Activated B cell treated with CpG ODN at 0.5 μM for 24 hours (primary cell): ENCODE results near the gene EEF1G. TPM values are rescaled to one million over a fixed set of nuclear protein-coding genes. Genes with fewer than 3 reads are reported as not detected.

Experiments used
- ATAC-seq: fragments of 200-7000 bp; cut with Tn5 transposase; one replicate; pipeline ENCODE4 v1.10.0; 2021; ENCODE audit warnings: low read depth, mild to moderate bottlenecking, moderate library complexity
- CTCF ChIA-PET: fragments of 350-600 bp; sonication (Branson Sonifier 250); formaldehyde crosslinking; loops from one replicate; lab custom pipeline; 2021; ENCODE audit warnings: antibody characterized with exemption; lab: Charles Lee
- POLR2A ChIA-PET: fragments of 350-600 bp; sonication (Branson Sonifier 250); formaldehyde crosslinking; loops from one replicate; lab custom pipeline; 2021; ENCODE audit warnings: antibody characterized with exemption; lab: Charles Lee
- DNase-seq: peaks from one replicate; pipeline ENCODE4 v3.0.0; 2022
- H3K27ac Mint-ChIP-seq: one replicate; pipeline ENCODE4 v1.8.0; 2020; ENCODE audit warnings: mixed read lengths
- H3K27me3 Mint-ChIP-seq: one replicate; pipeline ENCODE4 v1.8.0; 2021; ENCODE audit warnings: mixed read lengths
- H3K36me3 Mint-ChIP-seq: one replicate; pipeline ENCODE4 v1.8.0; 2021; ENCODE audit warnings: low read depth, mixed read lengths
- H3K4me1 Mint-ChIP-seq: one replicate; pipeline ENCODE4 v1.8.0; 2021; ENCODE audit warnings: mixed read lengths
- H3K4me3 Mint-ChIP-seq: one replicate; pipeline ENCODE4 v1.8.0; 2020; ENCODE audit warnings: mild to moderate bottlenecking, mixed read lengths
- H3K9me3 Mint-ChIP-seq: one replicate; pipeline ENCODE4 v1.8.0; 2020; ENCODE audit warnings: mixed read lengths
- intact Hi-C: fragments of 100-400 bp; cut with micrococcal nuclease; formaldehyde crosslinking; loops from one replicate; pipeline ENCODE4 v1.15.1; 2024
- total RNA-seq: library from RNA; stranded (reverse); gene quantifications from 2 replicates; pipeline ENCODE4 v1.2.3, GENCODE V29; 2022
- TF ChIP-seq, protein P1 (sequence below): fragments of 200-600 bp; IDR thresholded peaks from one replicate; pipeline ENCODE4 v1.8.0; 2022; ENCODE audit warnings: antibody characterized with exemption, mild to moderate bottlenecking

The EEF1G gene
- total RNA-seq, 1 donor from 2014 or later: 2,373 TPM

DNA sequence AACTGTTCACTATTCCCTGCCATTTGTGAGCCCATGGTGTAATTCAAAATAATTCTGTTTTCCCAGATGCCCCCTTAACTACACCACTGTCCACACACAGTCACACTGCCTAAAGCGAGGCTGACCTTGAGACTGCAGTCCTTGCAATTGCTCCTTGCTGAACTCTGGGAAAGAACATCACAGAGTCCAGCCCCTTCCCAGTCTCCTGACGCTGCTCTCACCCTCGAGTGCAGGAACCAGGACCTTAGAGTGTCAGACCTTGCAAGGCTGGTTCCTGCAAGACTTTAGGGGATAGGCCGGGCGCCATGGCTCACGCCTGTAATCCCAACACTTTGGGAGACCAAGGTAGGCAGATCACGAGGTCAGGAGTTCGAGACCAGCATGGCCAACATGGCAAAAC, 60.7 kb downstream of the EEF1G start:
- Mint-ChIP-seq H3K4me1 (peaks cover 21% of the 10 kb centered on the region), H3K27me3 (no peaks in the 10 kb centered on the region), H3K9me3 (no peaks in the 10 kb centered on the region), H3K4me3 (no peak overlapping the region), H3K27ac (no peak overlapping the region), H3K36me3 (peaks cover 40% of the 10 kb centered on the region)
- DNase-seq: no peak
- intact Hi-C loops: no loop called here
- TF ChIP-seq, protein P1, sequence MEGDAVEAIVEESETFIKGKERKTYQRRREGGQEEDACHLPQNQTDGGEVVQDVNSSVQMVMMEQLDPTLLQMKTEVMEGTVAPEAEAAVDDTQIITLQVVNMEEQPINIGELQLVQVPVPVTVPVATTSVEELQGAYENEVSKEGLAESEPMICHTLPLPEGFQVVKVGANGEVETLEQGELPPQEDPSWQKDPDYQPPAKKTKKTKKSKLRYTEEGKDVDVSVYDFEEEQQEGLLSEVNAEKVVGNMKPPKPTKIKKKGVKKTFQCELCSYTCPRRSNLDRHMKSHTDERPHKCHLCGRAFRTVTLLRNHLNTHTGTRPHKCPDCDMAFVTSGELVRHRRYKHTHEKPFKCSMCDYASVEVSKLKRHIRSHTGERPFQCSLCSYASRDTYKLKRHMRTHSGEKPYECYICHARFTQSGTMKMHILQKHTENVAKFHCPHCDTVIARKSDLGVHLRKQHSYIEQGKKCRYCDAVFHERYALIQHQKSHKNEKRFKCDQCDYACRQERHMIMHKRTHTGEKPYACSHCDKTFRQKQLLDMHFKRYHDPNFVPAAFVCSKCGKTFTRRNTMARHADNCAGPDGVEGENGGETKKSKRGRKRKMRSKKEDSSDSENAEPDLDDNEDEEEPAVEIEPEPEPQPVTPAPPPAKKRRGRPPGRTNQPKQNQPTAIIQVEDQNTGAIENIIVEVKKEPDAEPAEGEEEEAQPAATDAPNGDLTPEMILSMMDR: no peak
- ChIA-PET CTCF (no interaction called here), POLR2A (no interaction called here)
- ATAC-seq: no peak

Other genes with a start within 250 kb of the EEF1G start
- gene ASRGL1, start 236.4 kb downstream of the EEF1G start, total RNA-seq: 0.98 and 1.3 TPM in 2 replicates
- gene SCGB1A1, start 154.9 kb downstream of the EEF1G start, total RNA-seq: not detected in 2 replicates
- 246 and 248 TPM in 2 replicates for gene AHNAK, start 27.1 kb downstream of the EEF1G start, total RNA-seq
- gene TUT1, start 17.6 kb upstream of the EEF1G start, total RNA-seq: 27.8 and 30.9 TPM in 2 replicates
- gene MTA2, start 28.0 kb upstream of the EEF1G start, total RNA-seq: 170 and 175 TPM in 2 replicates
- 115 and 128 TPM in 2 replicates for gene EML3, start 38.9 kb upstream of the EEF1G start, total RNA-seq
- gene ROM1, start 39.4 kb upstream of the EEF1G start, total RNA-seq: 0.89 and 2.6 TPM in 2 replicates
- gene B3GAT3, start 48.1 kb upstream of the EEF1G start, total RNA-seq: 48.8 and 56.6 TPM in 2 replicates
- gene GANAB, start 72.7 kb upstream of the EEF1G start, total RNA-seq: 187 and 189 TPM in 2 replicates
- gene INTS5, start 79.4 kb upstream of the EEF1G start, total RNA-seq: 24.9 and 27.6 TPM in 2 replicates
- gene C11orf98, start 91.3 kb upstream of the EEF1G start, total RNA-seq: 107 and 120 TPM in 2 replicates
- gene CSKMT, start 91.4 kb upstream of the EEF1G start, total RNA-seq: 50.5 and 52.1 TPM in 2 replicates
- 8.3 and 9.4 TPM in 2 replicates for gene UQCC3, start 97.8 kb upstream of the EEF1G start, total RNA-seq
- gene LBHD1, start 98.4 kb upstream of the EEF1G start, total RNA-seq: 19.1 and 24.9 TPM in 2 replicates
- 204 and 205 TPM in 2 replicates for gene UBXN1, start 105.2 kb upstream of the EEF1G start, total RNA-seq
- 0.13 and 0.17 TPM in 2 replicates for gene LRRN4CL, start 115.6 kb upstream of the EEF1G start, total RNA-seq
- 18.6 and 27.8 TPM in 2 replicates for gene BSCL2, start 133.5 kb upstream of the EEF1G start, total RNA-seq
- 1.8 and 2.7 TPM in 2 replicates for gene GNG3, start 133.8 kb upstream of the EEF1G start, total RNA-seq
- gene HNRNPUL2, start 153.6 kb upstream of the EEF1G start, total RNA-seq: 58.2 and 63.9 TPM in 2 replicates
- gene TTC9C, start 154.6 kb upstream of the EEF1G start, total RNA-seq: 35.5 and 44.0 TPM in 2 replicates
- gene ZBTB3, start 180.3 kb upstream of the EEF1G start, total RNA-seq: 17.6 and 19.9 TPM in 2 replicates
- gene POLR2G, start 187.7 kb upstream of the EEF1G start, total RNA-seq: 109 and 116 TPM in 2 replicates
- 32.9 and 38.6 TPM in 2 replicates for gene TAF6L, start 197.5 kb upstream of the EEF1G start, total RNA-seq
- gene TMEM179B, start 213.5 kb upstream of the EEF1G start, total RNA-seq: 34.9 and 47.7 TPM in 2 replicates
- gene TMEM223, start 218.1 kb upstream of the EEF1G start, total RNA-seq: 13.0 and 15.0 TPM in 2 replicates
- gene NXF1, start 231.5 kb upstream of the EEF1G start, total RNA-seq: 89.1 and 91.6 TPM in 2 replicates